Activated gamma-delta T cell (primary cell): ENCODE measurements around the gene DBNL.

ENCODE experiments used
- DNase-seq: peaks from one replicate; lab custom pipeline; 2025; lab: John Stamatoyannopoulos, UW

Gene DBNL

DNA sequence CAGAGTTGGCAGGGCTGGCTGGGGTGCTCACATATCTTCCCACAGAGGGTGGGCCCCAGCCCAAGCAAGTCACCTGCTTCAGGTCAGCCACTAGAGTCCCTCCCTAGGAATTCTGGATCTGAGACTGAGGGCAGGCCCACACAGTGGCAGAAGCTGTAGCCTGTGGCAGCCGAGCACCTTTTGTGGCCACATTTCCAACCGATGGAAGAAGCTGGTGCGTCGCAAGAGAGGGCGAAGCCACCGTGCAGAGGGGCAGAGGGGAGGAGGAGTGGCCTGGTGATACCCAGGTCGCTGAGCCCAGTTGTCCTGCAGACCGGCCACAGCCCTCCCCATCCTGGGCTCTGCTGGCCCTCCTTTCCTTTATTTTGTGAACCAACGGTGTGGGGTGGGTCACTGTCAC, 32.6 kb downstream of the DBNL start:
- DNase-seq = no peak

GRCh38 chr7:44077681-44078091, 33.2 kb downstream of the DBNL start:
- no peak for DNase-seq

DNA sequence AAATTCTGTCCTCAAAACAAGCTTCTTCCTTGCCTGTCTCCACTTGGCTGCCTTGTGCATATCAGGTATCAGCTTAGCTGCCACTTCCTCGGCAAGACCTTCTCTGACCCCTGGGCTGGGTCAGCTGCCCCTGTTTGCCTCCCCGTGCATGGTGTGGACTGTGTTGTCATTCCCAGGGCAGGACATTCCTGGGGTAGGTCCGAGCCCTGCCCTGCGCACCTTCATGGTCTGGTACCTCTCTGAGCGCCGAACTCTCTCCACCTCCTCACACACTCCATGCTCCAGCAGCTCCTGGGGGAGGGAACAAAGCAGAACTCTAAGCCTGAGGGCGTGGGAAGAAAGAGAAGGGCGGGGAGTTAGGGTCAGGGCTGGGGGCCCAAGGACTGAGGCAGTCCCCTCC, 34.0 kb downstream of the DBNL start:
- no peak for DNase-seq

DNA sequence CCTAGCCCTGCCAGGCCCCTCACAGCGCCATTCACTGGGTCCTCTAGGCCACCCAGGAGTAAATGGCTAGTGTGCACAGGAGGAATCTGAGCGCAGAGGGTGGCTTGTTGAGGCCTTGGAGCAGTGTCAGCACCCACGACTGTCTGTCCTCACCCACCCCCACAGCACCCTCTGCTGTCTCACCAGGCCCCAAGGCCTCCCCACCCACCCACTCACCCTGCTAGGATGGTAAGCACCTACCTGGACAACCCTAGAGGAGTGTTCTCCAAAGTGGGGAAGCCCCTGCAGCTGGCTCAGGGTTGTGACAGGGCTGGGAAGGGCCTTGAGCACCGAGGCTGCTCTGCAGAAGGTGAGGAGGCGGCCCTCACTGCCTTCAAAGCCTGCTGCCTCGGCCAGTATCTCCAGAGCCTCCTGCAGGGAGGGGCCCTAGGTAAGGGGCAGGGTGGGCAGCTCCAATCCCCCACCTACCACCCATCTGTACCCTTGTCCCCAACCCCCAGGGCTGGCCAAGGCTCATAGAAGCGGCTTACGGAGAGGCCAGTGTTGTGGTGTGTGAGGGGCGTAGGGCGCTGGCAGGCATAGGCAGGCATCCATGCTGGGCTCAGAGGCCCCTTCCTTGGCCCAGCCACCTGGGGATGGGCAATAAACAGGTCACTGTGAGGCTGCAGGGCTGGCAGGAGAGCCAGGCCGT, 35.0 kb downstream of the DBNL start:
- DNase-seq = no peak

- no peak for DNase-seq
Observed at GRCh38 chr7:44080118-44080517, 35.6 kb downstream of the DBNL start.

DNA sequence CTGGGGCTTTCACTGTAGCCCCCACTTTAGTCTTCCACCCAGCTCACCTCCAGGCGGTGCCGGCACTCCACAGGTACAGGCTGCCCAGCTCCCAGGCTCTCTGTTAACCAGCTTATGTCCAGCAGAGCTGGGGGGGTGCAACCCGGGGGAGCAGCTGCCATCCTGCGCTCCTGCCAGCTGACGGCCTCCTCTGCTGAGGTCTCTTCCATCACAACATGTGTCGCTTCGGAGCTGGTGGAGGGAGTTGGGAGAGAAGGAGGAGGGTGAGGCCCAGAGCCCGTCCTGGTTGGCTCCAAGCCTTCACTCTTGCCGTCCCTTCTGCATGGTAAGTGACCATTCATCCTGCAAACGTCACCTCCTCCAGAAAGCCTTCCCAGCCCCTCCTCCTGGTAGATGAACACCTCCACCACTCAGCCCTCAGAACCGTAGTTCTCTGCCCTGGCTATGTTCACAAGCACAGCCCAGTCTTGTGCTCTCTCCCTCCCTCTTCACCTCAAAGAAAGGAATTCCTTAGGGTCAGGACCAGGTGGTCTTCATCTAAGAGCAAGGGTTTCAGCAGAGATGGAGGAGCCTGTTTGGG, 36.3 kb downstream of the DBNL start:
- DNase-seq = no peak

- DNase-seq = no peak
Observed at GRCh38 chr7:44081266-44081748, 36.8 kb downstream of the DBNL start.

GRCh38 chr7:44082541-44083207, 38.2 kb downstream of the DBNL start:
- DNase-seq = peak; percentile 92

GRCh38 chr7:44083796-44084195, 39.3 kb downstream of the DBNL start:
- DNase-seq = no peak

DNA sequence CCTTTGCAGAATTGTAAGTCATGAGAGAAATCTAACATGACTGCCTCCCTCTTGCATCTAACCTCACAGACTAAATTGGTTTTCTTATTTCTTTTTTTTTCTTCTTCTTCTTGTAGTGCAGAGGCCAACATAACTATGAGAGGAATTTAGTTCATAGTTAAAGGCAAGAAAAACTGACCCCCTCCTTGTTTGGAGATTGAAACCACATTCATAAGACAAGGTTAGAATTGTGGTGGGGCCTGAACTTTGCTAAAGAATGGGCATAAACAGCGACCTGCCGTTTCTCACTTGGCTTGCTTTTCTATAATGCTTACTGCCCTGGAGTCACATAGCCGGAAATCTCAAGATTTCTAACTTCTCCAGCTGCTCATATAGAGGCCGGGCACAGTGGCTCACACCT, 40.2 kb downstream of the DBNL start:
- no peak for DNase-seq

DNA sequence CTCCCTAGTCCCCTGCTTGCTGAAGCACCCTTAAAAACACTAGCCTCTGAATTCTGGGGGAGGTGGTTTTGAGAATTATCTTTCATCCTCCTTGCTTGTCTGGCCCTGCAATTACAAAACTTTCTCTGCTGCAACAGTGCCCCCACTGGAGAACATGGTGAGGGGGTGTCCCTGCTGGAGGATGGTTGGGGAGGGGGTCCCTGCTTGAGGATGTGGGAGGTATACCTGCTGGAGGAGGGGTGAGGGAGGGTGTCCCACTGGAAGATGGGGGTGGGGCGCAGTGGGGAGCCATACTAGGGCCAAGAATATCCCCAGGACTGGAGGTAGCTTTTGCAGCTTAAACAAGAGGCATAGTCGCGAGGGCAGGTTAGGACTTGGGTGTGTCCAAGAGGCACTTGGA, 41.0 kb downstream of the DBNL start:
- no peak for DNase-seq

- no peak for DNase-seq
Observed at GRCh38 chr7:44086627-44087026, 42.1 kb downstream of the DBNL start.

DNA sequence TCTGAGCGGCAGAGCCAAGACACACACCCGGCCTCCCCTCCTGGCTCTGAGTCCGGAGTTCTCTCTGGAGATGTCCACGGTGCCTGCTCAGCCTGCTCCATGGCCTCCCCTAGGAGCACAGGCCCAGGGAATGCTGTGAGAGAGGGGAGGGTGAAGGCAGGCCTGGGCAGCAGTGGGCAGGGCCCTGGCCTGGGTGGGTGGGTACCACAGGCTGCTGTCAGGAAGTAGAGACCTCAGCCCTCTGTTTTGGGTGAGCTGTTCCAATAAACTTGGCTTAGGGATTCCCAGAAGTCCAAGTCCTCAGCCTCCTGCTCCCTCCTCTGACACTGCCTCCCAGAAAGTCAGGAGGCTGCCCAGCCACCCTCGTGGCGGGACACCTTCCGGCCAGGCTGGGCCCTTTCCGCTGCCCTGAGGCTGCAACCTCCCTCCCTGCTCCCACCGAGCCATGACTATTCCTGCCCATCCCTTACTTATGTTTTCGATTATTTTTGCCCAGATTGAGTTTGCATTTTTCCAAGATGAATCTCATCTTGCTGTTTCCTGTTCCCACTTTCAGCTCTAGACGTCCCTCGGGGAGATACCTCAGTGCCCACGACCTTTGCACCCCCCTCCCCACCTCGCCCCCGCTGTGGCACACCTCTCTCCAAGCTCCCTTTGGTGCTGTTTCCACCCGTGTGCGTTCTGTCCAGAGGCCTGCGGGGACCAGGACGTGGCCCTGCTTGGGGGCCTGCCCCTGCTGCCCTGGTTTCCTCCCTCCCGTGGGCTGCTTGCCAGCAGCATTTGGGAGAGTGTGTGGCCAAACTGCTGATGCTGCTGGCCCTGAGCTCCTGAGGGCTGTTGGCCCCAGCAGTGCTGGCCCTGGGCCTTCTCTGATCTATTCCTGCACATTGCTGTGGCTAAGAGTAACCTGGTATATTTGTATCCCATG, 43.7 kb downstream of the DBNL start:
- DNase-seq = no peak

DNA sequence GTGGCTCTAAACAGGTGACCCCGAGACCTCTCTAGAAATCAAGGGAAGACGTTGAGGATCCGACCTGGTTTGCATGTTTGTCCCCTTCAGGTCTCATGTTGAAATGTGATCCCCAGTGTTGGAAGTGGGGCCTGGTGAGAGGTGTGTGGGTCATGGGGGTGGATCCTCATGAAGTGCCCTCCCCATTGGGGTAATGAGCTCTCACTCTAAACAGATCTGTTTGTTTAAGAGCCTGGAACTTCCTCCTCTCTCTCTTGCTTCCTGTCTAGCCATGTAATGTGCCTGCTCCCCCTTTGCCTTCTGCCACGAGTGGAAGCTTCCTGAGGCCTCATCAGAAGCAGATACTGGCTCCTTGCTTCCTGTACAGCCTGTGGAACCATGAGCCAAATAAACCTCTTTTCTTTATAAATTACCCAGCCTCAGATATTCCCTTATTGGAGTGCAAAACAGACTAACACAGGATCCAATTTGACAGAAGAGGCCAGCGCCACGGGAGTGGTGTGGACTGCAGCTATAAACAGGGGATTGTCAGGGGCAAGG, 48.7 kb downstream of the DBNL start:
- no peak for DNase-seq

GRCh38 chr7:44094365-44094764, 49.9 kb downstream of the DBNL start:
- no peak for DNase-seq

DNA sequence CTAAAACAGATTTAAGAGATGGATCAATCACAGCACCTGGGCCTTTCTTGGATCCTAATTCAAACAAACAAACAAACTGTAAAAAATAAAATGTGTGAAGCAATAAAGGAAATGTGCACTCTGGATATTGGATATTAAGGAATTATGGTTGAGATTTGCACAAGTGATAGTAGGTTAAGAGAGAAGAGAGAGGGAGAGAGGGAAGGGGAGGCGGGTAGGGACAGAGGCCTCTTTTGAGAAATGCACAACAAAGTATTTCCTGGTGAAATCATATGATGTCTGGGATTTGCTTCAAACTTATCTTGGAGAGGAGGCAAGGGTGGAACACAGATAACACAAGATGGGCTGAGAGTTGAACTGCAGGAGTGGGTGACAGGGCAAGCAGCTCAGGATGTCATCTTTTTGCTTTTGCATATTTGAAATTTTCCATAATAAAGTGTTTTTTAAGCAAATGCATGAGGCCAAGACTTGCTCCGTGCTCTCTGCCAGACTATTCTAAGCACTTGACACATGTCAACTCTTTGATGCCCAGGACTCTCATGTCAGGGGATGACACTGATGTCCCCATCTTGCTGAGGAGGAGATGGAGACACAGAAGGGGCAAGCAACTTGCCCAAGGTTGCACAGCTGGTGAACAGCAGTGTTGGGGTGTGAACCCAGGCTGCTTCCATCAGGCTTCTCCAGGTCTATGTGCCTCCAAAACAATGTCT, 50.5 kb downstream of the DBNL start:
- no peak for DNase-seq

DNA sequence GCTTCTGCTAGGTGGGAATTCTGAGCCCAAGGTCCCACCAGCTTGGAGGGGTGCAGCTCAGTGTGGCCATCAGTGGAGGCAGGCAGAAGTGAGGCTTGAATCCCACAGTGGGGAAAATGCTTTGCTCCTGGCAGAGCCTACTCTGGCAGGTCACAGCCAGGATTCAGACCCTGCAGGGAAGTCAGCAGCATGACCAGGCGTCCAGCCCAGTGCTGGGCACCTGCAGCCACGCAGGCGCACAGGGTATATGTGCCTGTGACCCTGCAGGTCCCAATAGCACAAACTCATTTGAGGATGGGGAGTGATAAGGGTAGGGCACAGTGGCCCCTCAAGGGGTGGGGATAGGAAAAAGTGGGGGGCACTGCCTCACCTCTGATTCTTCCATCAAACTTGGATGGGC, 51.3 kb downstream of the DBNL start:
- no peak for DNase-seq

GRCh38 chr7:44096326-44096881, 51.9 kb downstream of the DBNL start:
- no peak for DNase-seq

GRCh38 chr7:44097064-44097932, 52.8 kb downstream of the DBNL start:
- DNase-seq = no peak
